Stimulated activated CD8-positive, alpha-beta memory T cell treated with anti-CD3 and anti-CD28 coated beads, Interleukin-15, amount 100 ng/mL, for 4 hours (primary cell): ENCODE results near the gene CCDC71.

Experiments used
- DNase-seq, 2 donors: peaks; one replicate each; pipeline ENCODE4 v3.0.0-alpha.2; 2020; ENCODE audit warnings: low read depth in 2 of 2

The CCDC71 gene

DNA sequence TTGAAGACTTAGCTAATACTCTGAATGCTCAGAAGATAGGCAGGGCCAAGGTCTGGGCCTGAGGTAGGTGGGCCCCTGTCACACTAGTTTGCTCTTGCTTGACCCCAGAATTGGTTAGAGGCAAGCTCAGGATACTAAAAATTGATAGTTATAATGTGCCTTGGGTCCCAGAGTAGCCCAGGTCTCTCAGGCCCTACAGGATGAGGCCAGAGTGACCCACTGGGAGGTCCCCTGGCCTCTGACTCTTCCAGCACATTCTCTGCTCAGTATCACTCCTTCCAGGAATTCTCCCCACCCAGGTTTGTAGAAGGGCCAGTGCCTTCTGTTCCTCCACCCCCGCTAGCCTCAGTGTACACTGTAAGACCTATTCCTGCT lies 4.6 kb upstream of the CCDC71 start:
- no peak for DNase-seq

- no peak for DNase-seq
These were observed 823 bp upstream of the CCDC71 start for GRCh38 chr3:49166752-49167556.

DNA sequence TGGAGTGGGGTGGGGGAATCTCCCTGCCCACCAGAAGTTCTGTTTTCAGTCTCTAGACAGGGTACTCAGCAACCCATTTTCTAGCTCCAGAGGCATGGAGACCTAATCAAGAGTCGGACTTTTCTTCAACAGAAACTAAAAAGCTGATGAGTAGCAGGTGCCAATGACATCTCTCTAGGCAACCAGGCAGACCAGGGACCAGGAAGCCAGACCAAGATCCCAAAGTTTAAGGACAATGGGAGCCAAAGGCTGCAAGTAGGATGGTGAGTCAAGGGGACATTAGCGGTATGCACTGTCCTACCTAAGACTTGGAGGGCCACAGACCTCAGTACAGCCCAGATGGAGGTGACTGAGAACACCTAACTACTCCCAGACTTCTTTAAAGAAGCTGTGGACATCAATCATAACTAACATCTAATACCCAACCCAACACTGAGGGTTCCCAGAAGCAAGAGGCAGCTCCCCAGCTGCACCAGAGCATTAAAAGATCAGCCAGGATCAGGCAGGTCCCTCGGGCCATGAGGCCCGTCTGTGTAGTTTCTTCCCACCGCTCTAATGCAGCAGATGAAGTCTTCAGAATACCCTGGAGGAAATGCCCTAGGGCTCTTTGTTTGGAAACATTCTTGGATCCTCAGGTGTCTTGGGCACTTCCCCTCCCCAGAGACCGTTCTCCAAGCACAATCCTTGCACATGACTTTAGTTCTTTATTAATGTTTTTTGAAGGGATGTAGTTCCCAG lies 979 bp downstream of the CCDC71 start:
- DNase-seq: no peak

DNA sequence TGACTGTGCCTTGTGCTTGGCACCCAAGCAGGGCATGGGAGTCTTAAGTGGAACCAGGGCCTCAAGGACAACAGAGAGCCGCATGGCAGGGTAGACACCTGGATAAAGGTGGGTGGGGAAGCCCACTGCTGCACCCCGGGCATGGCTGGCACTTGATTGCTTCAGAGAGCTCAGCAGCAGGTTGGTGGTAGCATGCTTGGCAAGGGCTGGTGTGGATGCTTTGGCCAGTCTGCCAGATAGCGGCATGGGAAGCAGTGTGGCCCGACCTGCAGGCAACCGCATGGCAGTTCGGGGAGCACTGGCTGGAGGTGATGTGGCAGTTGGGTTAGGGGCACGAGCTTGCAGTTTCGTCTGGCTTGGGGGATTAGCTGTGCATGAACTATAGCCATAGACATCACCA lies 2.5 kb downstream of the CCDC71 start:
- no peak for DNase-seq

- DNase-seq: no peak
These were observed 3.2 kb downstream of the CCDC71 start for GRCh38 chr3:49162751-49163419.

- no peak for DNase-seq
These were observed 4.2 kb downstream of the CCDC71 start for GRCh38 chr3:49161808-49162530.

DNA sequence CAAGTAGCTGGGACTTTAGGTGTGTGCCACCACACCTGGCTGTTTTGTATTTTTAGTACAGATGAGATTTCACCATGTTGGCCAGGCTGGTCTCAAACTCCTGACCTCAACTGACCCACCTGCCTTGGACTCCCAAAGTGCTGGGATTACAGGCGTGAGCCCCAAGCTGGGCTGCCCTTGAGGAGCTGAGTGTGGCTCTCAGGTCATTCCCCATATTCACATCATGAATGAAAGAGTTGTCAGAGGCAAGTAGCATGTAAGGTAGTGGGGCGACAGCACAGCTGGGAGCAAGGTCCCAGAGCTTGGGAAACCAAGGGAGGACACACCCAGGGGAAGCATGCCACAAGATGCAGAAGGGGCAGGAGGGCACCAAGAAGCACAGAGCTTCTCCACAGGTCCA lies 4.9 kb downstream of the CCDC71 start:
- no peak for DNase-seq

DNA sequence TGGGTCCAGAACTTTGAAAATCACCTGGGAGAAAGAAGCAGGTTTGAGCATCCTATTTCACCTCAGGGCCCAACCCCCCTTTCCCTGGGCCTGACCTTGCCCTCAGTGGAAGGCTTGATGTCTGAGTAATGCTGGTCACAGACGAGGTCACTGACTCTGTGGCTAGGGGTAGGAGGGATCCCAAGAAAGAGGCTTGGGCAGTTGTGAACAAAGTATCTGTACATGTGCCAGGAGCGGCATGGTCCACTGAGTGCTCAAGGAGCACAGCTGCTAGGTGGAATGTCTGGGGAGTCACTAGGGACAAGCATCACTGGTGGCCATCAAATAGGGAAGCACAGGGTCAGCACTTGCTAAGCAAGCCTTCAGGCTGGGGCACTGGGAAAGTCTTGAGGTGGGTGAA lies 7.3 kb downstream of the CCDC71 start:
- DNase-seq: no peak

DNA sequence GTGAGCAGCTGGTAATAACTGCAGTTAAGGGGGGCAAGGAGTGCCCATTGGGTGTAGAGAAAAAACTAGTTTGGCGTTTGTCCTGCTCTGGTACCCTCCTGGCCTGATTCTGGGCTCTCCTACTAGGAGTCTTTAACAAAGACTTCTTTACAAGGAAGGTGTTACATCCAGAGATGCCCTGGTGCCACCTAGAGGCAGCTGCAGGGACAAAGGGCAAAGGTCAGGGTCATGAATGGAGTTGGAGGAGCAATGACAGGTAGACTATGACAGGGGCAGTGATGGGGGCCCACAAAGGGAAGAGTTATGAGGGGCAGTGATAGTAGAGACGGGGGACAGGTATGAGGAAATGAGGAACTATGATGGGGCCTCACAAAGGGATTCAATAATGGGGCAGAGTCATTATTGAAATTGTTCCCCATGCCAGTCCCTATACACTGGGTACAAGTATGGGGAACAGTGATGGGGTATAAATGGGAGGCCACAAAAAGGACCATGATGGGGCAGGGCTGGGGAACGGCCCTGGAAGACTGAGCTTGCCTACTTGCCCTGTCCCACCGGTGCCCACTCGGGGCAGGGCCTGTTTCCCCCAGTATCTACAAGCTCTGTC lies 7.9 kb downstream of the CCDC71 start:
- DNase-seq: peak in 1 of 2 donors; percentile 41

DNA sequence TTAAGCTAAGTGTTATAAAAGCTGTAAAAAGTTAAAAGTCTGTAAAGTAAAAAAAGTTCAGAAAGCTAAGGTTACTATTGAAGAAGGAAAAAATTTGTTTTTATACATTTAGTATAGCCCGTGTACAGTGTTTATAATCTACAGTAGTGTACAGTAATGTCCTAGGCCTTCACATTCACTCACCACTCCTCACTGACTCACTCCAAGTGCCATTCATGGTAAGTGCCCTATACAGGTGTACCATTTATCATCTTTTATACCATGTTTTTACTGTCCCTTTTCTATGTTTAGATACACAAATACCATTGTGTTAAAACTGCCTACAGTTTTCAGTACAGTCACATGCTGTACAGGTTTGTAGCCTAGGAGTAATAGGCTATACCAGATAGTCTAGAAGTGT lies 8.8 kb downstream of the CCDC71 start:
- no peak for DNase-seq

DNA sequence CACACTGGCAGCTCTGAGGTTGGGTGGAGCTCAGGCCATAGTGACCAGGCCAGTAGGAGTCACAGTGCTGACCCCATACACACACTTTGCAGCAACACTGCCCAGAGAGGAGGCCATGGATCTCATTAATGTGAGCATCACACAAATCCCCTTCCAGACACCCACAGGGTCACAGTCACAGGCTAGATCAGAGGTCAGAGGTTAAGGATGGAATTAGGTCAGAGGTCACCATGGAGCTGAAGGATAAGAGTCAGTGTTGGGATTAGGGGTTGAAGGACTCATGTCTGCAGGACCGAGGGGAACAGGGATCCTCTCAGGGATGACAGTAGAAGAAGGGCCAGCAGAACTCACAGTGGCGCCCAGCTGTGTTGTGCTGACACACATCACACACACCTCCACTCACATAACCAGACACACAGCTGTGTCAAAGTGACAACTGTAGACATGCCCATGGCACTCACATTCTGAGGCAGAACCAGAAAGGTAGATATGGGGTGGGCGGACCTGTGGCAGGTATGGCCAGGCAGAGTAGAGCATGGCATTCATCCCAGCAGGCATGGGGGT lies 12.7 kb downstream of the CCDC71 start:
- no peak for DNase-seq

DNA sequence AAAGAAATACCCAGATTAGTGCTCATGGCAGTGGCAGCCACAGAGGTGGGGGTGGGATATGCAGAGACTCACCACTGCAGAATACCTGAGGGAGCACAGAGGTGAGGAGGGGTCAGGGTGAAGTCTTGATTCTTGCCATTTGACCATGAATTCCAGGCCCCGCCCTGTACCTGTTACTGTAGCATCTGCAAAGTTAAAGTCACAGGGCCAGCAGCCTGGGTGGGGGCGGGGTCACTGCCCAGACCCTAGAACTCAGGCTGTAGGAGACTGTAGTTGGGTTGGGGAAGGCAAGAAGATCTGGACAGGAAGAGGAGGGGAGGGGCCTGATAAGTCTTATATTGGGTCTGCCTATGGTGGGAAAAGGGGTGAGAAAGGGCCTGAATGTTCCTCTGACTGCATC lies 14.5 kb downstream of the CCDC71 start:
- DNase-seq: no peak

- DNase-seq: no peak
These were observed 18.0 kb downstream of the CCDC71 start for GRCh38 chr3:49148159-49148558.

GRCh38 chr3:49140080-49140479 lies 26.1 kb downstream of the CCDC71 start:
- DNase-seq: no peak

DNA sequence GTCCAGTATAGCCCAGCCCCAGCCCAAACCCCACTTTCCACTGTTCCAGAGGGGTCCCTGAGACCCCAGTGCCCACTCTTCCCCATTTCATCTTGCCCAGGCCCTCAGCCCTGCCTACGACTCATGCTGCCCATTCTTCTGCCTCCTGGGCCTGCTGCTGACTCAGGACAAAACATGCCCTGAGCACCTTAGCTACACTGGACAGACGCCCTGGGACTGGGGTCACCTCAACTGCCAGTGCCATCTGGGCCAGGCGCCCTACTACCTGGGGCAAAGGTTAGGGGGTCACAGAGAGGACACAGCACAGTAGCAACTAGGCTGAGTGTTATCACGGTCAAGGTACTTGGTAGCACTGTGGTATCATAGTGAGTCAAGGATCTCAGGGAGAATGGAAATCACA lies 30.6 kb downstream of the CCDC71 start:
- DNase-seq: no peak

DNA sequence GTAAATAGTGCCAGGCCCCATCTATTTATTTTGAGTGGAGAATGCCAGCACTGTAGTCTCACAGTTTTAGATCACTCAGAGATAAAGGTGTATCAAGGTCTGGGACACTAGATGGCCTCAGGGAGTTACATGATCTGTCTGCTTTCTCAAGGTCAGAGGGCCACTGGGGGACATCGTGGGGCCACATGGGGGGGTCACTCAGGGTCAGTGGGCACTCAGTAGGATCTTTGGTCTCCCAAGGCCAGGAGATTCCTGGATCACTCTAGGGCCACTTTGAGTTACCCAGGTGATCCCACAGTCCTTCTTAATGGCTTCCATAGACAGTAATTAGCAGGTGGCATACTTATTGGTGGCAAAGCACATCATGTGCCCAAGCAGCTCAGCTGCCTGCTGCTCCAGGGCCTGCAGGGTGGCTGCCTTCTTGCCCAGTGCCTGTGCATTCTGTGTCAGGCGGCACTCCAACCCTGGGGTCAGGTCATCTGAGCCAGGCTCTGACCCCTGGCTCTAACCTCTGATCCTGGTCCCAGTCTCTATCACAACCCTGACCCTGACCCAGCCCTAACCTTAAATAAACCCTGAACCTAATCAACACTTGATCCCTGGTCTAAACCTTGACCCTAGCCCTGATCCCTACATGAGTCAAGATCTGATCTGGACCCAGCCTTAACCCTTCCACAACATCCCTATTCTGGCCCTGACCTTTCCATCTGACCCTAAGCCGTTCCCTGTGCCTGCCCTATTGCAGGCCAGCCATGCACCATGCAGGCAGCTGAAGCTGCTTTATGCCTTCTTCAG lies 31.5 kb downstream of the CCDC71 start:
- no peak for DNase-seq

- no peak for DNase-seq
These were observed 32.7 kb downstream of the CCDC71 start for GRCh38 chr3:49133226-49133951.

- no peak for DNase-seq
These were observed 33.5 kb downstream of the CCDC71 start, which contains the start of gene LAMB2 for GRCh38 chr3:49132437-49133225. Gene LAMB2 (minus strand): TSS chr3:49133050. CDS start chr3:49132867, 183 bp downstream.

DNA sequence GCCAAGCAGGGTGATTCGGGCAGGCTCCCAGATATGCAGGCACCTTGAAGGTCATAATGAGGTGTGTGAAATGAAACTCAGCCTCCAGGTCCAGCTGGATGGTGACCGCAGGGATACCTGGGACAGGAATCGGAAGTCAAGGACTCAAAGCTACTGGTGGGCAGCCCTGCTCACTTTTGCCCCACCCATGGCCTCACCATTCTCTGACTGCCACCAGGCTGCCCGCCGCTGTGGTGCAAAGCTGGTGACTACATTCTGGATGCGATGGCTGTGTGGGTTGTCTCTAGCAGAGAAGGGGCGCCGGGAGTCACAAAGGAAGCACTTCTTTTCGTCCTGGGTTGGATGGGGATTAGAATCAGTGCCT lies 34.1 kb downstream of the CCDC71 start:
- DNase-seq: no peak
